Measurements from ENCODE around the gene RASL12.
"Not testable (repeated sequence)": the region's sequence is repeated elsewhere in the genome, so short reads cannot be mapped to it uniquely, and the experiment has no call there.

The RASL12 gene

GRCh38 chr15:65094294-65094995 is 26.7 kb upstream of the RASL12 start:
- DNase-seq, result no peak
- in situ Hi-C loops (cut with MboI; ENCODE audit: low pct_unique_long_range_greater_than_20kb, low sequenced_read_pairs), result no loop called here

- DNase-seq; in situ Hi-C loops (cut with MboI; ENCODE audit: low pct_unique_long_range_greater_than_20kb, low sequenced_read_pairs): not testable (repeated sequence)
These were observed 26.0 kb upstream of the RASL12 start for GRCh38 chr15:65093793-65094170.

- in situ Hi-C loops (cut with MboI; ENCODE audit: low pct_unique_long_range_greater_than_20kb, low sequenced_read_pairs), result no loop called here
- no peak for DNase-seq
These were observed 25.4 kb upstream of the RASL12 start for GRCh38 chr15:65092911-65093792.

- in situ Hi-C loops (cut with MboI; ENCODE audit: low pct_unique_long_range_greater_than_20kb, low sequenced_read_pairs), result no loop called here
- no peak for DNase-seq
These were observed 24.4 kb upstream of the RASL12 start for GRCh38 chr15:65091946-65092770.

GRCh38 chr15:65089206-65089824 is 21.5 kb upstream of the RASL12 start:
- no peak for DNase-seq
- in situ Hi-C loops (cut with MboI; ENCODE audit: low pct_unique_long_range_greater_than_20kb, low sequenced_read_pairs), result no loop called here

GRCh38 chr15:65088643-65089021 is 20.8 kb upstream of the RASL12 start:
- in situ Hi-C loops (cut with MboI; ENCODE audit: low pct_unique_long_range_greater_than_20kb, low sequenced_read_pairs), result no loop called here
- no peak for DNase-seq

- in situ Hi-C loops (cut with MboI; ENCODE audit: low pct_unique_long_range_greater_than_20kb, low sequenced_read_pairs), result no loop called here
- no peak for DNase-seq
These were observed 20.3 kb upstream of the RASL12 start for GRCh38 chr15:65087873-65088642.

GRCh38 chr15:65087411-65087810 is 19.6 kb upstream of the RASL12 start:
- DNase-seq, result no peak
- in situ Hi-C loops (cut with MboI; ENCODE audit: low pct_unique_long_range_greater_than_20kb, low sequenced_read_pairs), result no loop called here

GRCh38 chr15:65086680-65087111 is 18.9 kb upstream of the RASL12 start:
- peak; percentile 36 for DNase-seq
- in situ Hi-C loops (cut with MboI; ENCODE audit: low pct_unique_long_range_greater_than_20kb, low sequenced_read_pairs), result no loop called here

GRCh38 chr15:65085990-65086679 is 18.3 kb upstream of the RASL12 start:
- in situ Hi-C loops (cut with MboI; ENCODE audit: low pct_unique_long_range_greater_than_20kb, low sequenced_read_pairs), result no loop called here
- DNase-seq, result peak; percentile 57

GRCh38 chr15:65085207-65085753 is 17.5 kb upstream of the RASL12 start:
- no peak for DNase-seq
- in situ Hi-C loops (cut with MboI; ENCODE audit: low pct_unique_long_range_greater_than_20kb, low sequenced_read_pairs), result no loop called here

- in situ Hi-C loops (cut with MboI; ENCODE audit: low pct_unique_long_range_greater_than_20kb, low sequenced_read_pairs), result no loop called here
- DNase-seq, result no peak
These were observed 16.9 kb upstream of the RASL12 start for GRCh38 chr15:65084500-65085206.

GRCh38 chr15:65083262-65083701 is 15.5 kb upstream of the RASL12 start:
- no peak for DNase-seq
- in situ Hi-C loops (cut with MboI; ENCODE audit: low pct_unique_long_range_greater_than_20kb, low sequenced_read_pairs), result no loop called here

- in situ Hi-C loops (cut with MboI; ENCODE audit: low pct_unique_long_range_greater_than_20kb, low sequenced_read_pairs), result no loop called here
These were observed 14.6 kb upstream of the RASL12 start for GRCh38 chr15:65082303-65082953.

GRCh38 chr15:65081758-65082157 is 14.0 kb upstream of the RASL12 start:
- no peak for DNase-seq
- in situ Hi-C loops (cut with MboI; ENCODE audit: low pct_unique_long_range_greater_than_20kb, low sequenced_read_pairs), result no loop called here

More at GRCh38 chr15:65082303-65082953, 14.6 kb upstream of the RASL12 start:
- DNase-seq, result peak; percentile 79

GRCh38 chr15:65081270-65081669 is 13.5 kb upstream of the RASL12 start:
- in situ Hi-C loops (cut with MboI; ENCODE audit: low pct_unique_long_range_greater_than_20kb, low sequenced_read_pairs), result no loop called here
- DNase-seq, result no peak

- no peak for DNase-seq
- in situ Hi-C loops (cut with MboI; ENCODE audit: low pct_unique_long_range_greater_than_20kb, low sequenced_read_pairs), result no loop called here
These were observed 11.8 kb upstream of the RASL12 start for GRCh38 chr15:65079580-65079979.

Data from KBM-7 (cell line).